Measurements from ENCODE around the gene IGSF5.

DNA sequence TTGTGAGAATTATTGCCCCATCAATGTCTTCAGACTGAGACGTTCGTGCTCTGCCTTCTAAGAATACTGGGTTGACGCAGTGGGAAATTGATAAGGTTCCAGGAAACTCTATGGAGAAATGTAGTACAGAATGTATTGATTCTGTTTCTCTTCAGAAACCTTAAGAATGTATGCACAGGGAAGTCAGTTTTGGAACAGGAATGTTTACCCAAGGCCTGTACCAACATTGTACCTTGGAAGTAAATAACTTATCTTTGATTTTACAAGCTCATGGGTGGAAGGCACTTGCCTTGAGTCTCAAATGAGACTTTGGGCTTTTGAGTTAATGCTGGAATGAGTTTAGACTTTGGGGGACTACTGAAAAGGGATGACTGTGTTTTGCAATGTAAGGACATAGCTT lies 62.8 kb downstream of the IGSF5 start:
- no peak for TF ChIP-seq POLR2A (IDR thresholded peaks at IDR 0.05; ENCODE audit: low read length)
- no peak for TF ChIP-seq GATA1 (IDR thresholded peaks at IDR 0.05; ENCODE audit: low read depth, low read length)
